HG03039 (cell line): ENCODE measurements around the gene METTL24.

Source experiments
- ATAC-seq: cut with Tn5 transposase; IDR thresholded peaks from one replicate; pipeline ENCODE4 v1.9.1; 2021; ENCODE audit warnings: mild to moderate bottlenecking, moderate library complexity; ENCODE audit not compliant: unreplicated experiment

Gene METTL24

GRCh38 chr6:110207652-110208051 is 150.5 kb downstream of the METTL24 start:
- no peak for ATAC-seq

- no peak for ATAC-seq
Measured at GRCh38 chr6:110201151-110201884, 156.8 kb downstream of the METTL24 start.

GRCh38 chr6:110198561-110198960 is 159.6 kb downstream of the METTL24 start:
- no peak for ATAC-seq

GRCh38 chr6:110196874-110197273 is 161.3 kb downstream of the METTL24 start:
- no peak for ATAC-seq

- no peak for ATAC-seq
Measured at GRCh38 chr6:110195639-110196038, 162.5 kb downstream of the METTL24 start.
